H1 (cell line): ENCODE data around the gene TMUB2. TPM values are rescaled to one million over a fixed set of nuclear protein-coding genes. Genes with fewer than 3 reads are reported as not detected.

Source experiments
- CTCF ChIA-PET: fragments of 300-600 bp; sonication (Branson Sonifier 250); formaldehyde crosslinking; loops from one replicate; lab custom pipeline; 2021; ENCODE audit not compliant: partially characterized antibody; lab: Charles Lee
- POLR2A ChIA-PET: fragments of 300-600 bp; sonication (Branson Sonifier 250); formaldehyde crosslinking; loops from one replicate; lab custom pipeline; 2021; ENCODE audit warnings: inconsistent platforms; ENCODE audit not compliant: partially characterized antibody; lab: Charles Lee
- DNase-seq, 2 experiments: peaks; one replicate each; pipeline versions ENCODE4 v3.0.0 to v3.0.0-alpha.2; 2010 to 2022; ENCODE audit warnings: low spot score in 2 of 2, low read depth in 1 of 2, mixed read lengths in 1 of 2
- FAIRE-seq: peaks from 2 replicates; lab custom pipeline; 2011; peaks lifted over from hg19 to GRCh38; lab: Jason Lieb, UNC
- H2AFZ ChIP-seq: 2 replicates; pipeline ENCODE4 v1.8.1; 2012; ENCODE audit warnings: low read length, inconsistent platforms
- H2AK5ac ChIP-seq: 2 replicates; pipeline ENCODE4 v1.6.1; 2013; ENCODE audit warnings: low read depth, low read length
- H2BK120ac ChIP-seq: replicated peaks from 2 replicates; pipeline ENCODE3; 2013; ENCODE audit warnings: low read depth, low read length, inconsistent platforms
- H2BK12ac ChIP-seq: 2 replicates; pipeline ENCODE4 v1.6.1; 2013; ENCODE audit warnings: low read depth, low read length
- H2BK15ac ChIP-seq: 2 replicates; pipeline ENCODE4 v1.6.1; 2013; ENCODE audit warnings: low read length
- H2BK20ac ChIP-seq: 2 replicates; pipeline ENCODE4 v1.6.1; 2013; ENCODE audit warnings: low read length
- H2BK5ac ChIP-seq: 2 replicates; pipeline ENCODE4 v1.6.1; 2013; ENCODE audit warnings: low read depth, low read length
- H3K14ac ChIP-seq: 2 replicates; pipeline ENCODE4 v1.6.1; 2013; ENCODE audit warnings: inconsistent platforms; ENCODE audit not compliant: insufficient read length
- H3K18ac ChIP-seq: 2 replicates; pipeline ENCODE4 v1.6.1; 2013; ENCODE audit warnings: low read length; ENCODE audit errors: extremely low read depth
- H3K23ac ChIP-seq: 2 replicates; pipeline ENCODE4 v1.6.1; 2013; ENCODE audit warnings: inconsistent platforms; ENCODE audit not compliant: insufficient read length
- H3K23me2 ChIP-seq: 2 replicates; pipeline ENCODE4 v1.6.1; 2013; ENCODE audit warnings: low read depth, low read length
- H3K27ac ChIP-seq: 2 replicates; pipeline ENCODE4 v1.6.1; 2011; ENCODE audit warnings: low read depth, low read length, inconsistent platforms
- H3K27me3 ChIP-seq, 4 experiments: replicated peaks in 1 of 4; 1 replicate in 1 of 4; 2 replicates in 3 of 4; pipeline versions ENCODE4 v1.6.1 to v1.8.1; 2011 to 2013; ENCODE audit warnings: low read length in 3 of 4, mild to moderate bottlenecking in 3 of 4, inconsistent platforms in 2 of 4, mixed read lengths in 2 of 4, moderate library complexity in 1 of 4; ENCODE audit not compliant: control insufficient read depth in 3 of 4, insufficient read depth in 3 of 4; ENCODE audit errors: extremely low read depth in 1 of 4
- H3K36me3 ChIP-seq, 4 experiments: 2 replicates each; pipeline versions ENCODE4 v1.6.1 to v1.8.1; 2011 to 2013; ENCODE audit warnings: mild to moderate bottlenecking in 4 of 4, low read length in 3 of 4, moderate library complexity in 2 of 4, control low read depth in 1 of 4, inconsistent platforms in 1 of 4; ENCODE audit not compliant: insufficient read depth in 4 of 4, control insufficient read depth in 2 of 4
- H3K4ac ChIP-seq: replicated peaks from 2 replicates; pipeline ENCODE3; 2013; ENCODE audit warnings: low read length, low read depth, mixed read lengths, inconsistent platforms; ENCODE audit not compliant: insufficient read length
- H3K4me1 ChIP-seq, 4 experiments: replicated peaks in 1 of 4; 1 replicate in 1 of 4; 2 replicates in 3 of 4; pipeline versions ENCODE4 v1.6.1 to v1.8.1; 2011 to 2013; ENCODE audit warnings: low read length in 3 of 4, inconsistent platforms in 2 of 4, mixed read lengths in 1 of 4; ENCODE audit not compliant: insufficient read depth in 4 of 4, control insufficient read depth in 3 of 4
- H3K4me2 ChIP-seq, 2 experiments: 2 replicates each; pipeline versions ENCODE4 v1.6.1 to v1.8.1; 2011 to 2013; ENCODE audit warnings: low read depth in 2 of 2, low read length in 2 of 2, control low read depth in 1 of 2, inconsistent platforms in 1 of 2, mild to moderate bottlenecking in 1 of 2; ENCODE audit not compliant: insufficient read depth in 1 of 2
- H3K4me3 ChIP-seq, 4 experiments: fragments of 200-600, 300-600 bp in 1 of 4; sonication (generic), shearing (Covaris generic), sonication (Bioruptor Twin) in 1 of 4; 2 replicates each; pipeline versions ENCODE4 v1.5.1 to v1.8.1; 2011 to 2016; ENCODE audit warnings: low read length in 4 of 4, low read depth in 3 of 4, control low read depth in 2 of 4, inconsistent platforms in 2 of 4, mild to moderate bottlenecking in 2 of 4, mixed read lengths in 1 of 4, moderate library complexity in 1 of 4; ENCODE audit not compliant: insufficient read depth in 2 of 4; ENCODE audit errors: extremely low read depth in 1 of 4
- H3K56ac ChIP-seq: replicated peaks from 2 replicates; pipeline ENCODE3; 2013; ENCODE audit warnings: low read depth, mild to moderate bottlenecking, mixed read lengths, low read length, inconsistent platforms; ENCODE audit not compliant: insufficient read length
- H3K79me1 ChIP-seq: 2 replicates; pipeline ENCODE4 v1.6.1; 2013; ENCODE audit warnings: low read depth, low read length, control low read depth
- H3K79me2 ChIP-seq, 2 experiments: 2 replicates each; pipeline versions ENCODE4 v1.6.1 to v1.8.1; 2012 to 2013; ENCODE audit warnings: low read length in 2 of 2, mild to moderate bottlenecking in 2 of 2, inconsistent platforms in 1 of 2; ENCODE audit not compliant: insufficient read depth in 2 of 2, control insufficient read depth in 1 of 2
- H3K9ac ChIP-seq, 4 experiments: replicated peaks in 1 of 4; 1 replicate in 1 of 4; 2 replicates in 3 of 4; pipeline versions ENCODE4 v1.6.1 to v1.8.1; 2011 to 2013; ENCODE audit warnings: low read depth in 3 of 4, low read length in 3 of 4, control low read depth in 2 of 4, mild to moderate bottlenecking in 2 of 4, moderate library complexity in 2 of 4, inconsistent platforms in 1 of 4; ENCODE audit errors: extremely low read depth in 1 of 4
- H3K9me3 ChIP-seq, 2 experiments: 2 replicates each; pipeline versions ENCODE4 v1.6.1 to v1.8.1; 2012 to 2013; ENCODE audit warnings: mild to moderate bottlenecking in 2 of 2, moderate library complexity in 2 of 2, control low read depth in 1 of 2, inconsistent platforms in 1 of 2, low read depth in 1 of 2, low read length in 1 of 2, mixed read lengths in 1 of 2; ENCODE audit not compliant: insufficient read depth in 2 of 2
- H4K20me1 ChIP-seq, 2 experiments: replicated peaks in 1 of 2; 2 replicates each; pipeline versions ENCODE3 to v1.8.1; 2011 to 2013; ENCODE audit warnings: inconsistent platforms in 2 of 2, low read length in 2 of 2, mild to moderate bottlenecking in 1 of 2; ENCODE audit not compliant: insufficient read depth in 2 of 2, control insufficient read depth in 1 of 2
- H4K5ac ChIP-seq: 2 replicates; pipeline ENCODE4 v1.6.1; 2013; ENCODE audit warnings: low read length, low read depth, mixed read lengths, inconsistent platforms; ENCODE audit not compliant: insufficient read length
- H4K8ac ChIP-seq: 2 replicates; pipeline ENCODE4 v1.8.0; 2013; ENCODE audit warnings: mild to moderate bottlenecking, moderate library complexity, low read length, inconsistent platforms; ENCODE audit not compliant: insufficient read depth; ENCODE audit errors: extremely low read depth
- H4K91ac ChIP-seq: replicated peaks from 2 replicates; pipeline ENCODE3; 2013; ENCODE audit warnings: low read length, mixed read lengths, inconsistent platforms; ENCODE audit not compliant: insufficient read length
- CHD2 ChIP-seq: IDR thresholded peaks from 2 replicates; pipeline ENCODE4 v1.6.1; 2012; ENCODE audit warnings: low read length, improper control_type of control experiment
- FOSL1 ChIP-seq: IDR thresholded peaks from 2 replicates; pipeline ENCODE4 v1.6.1; 2011; ENCODE audit warnings: mild to moderate bottlenecking, low read depth, low read length, moderate library complexity; ENCODE audit not compliant: insufficient read depth
- GABPA ChIP-seq: IDR thresholded peaks from 2 replicates; pipeline ENCODE4 v1.6.1; 2011; ENCODE audit warnings: mild to moderate bottlenecking, low read length, moderate library complexity, borderline replicate concordance; ENCODE audit not compliant: insufficient read depth
- KDM4A ChIP-seq: IDR thresholded peaks from one replicate; pipeline ENCODE4 v1.7.1; 2012; ENCODE audit warnings: low read depth, mild to moderate bottlenecking, moderate library complexity, low read length, inconsistent platforms; ENCODE audit not compliant: severe bottlenecking
- PHF8 ChIP-seq: fragments of 200-600 bp; sonication (generic); conservative IDR thresholded peaks from 2 replicates; pipeline ENCODE4 v1.7.1; 2012; ENCODE audit warnings: low read depth, mild to moderate bottlenecking, inconsistent platforms, low read length, moderate library complexity
- POU5F1 ChIP-seq: IDR thresholded peaks from 2 replicates; pipeline ENCODE4 v1.6.1; 2011; ENCODE audit warnings: low read depth, mild to moderate bottlenecking, low read length, moderate library complexity
- RBBP5 ChIP-seq: IDR thresholded peaks from 2 replicates; pipeline ENCODE4 v1.7.1; 2012; ENCODE audit warnings: low read depth, mild to moderate bottlenecking, inconsistent platforms, low read length, moderate library complexity, borderline replicate concordance
- RFX5 ChIP-seq: IDR thresholded peaks from 2 replicates; pipeline ENCODE4 v1.6.1; 2011; ENCODE audit warnings: low read depth, low read length, improper control_type of control experiment, borderline replicate concordance
- SP4 ChIP-seq: IDR thresholded peaks from 2 replicates; pipeline ENCODE4 v1.6.1; 2012; ENCODE audit warnings: low read length, inconsistent platforms
- TBP ChIP-seq: IDR thresholded peaks from 2 replicates; pipeline ENCODE4 v1.6.1; 2011; ENCODE audit warnings: low read depth, low read length, improper control_type of control experiment
- TCF12 ChIP-seq: IDR thresholded peaks from 2 replicates; pipeline ENCODE4 v1.6.1; 2011; ENCODE audit warnings: low read depth, mild to moderate bottlenecking, low read length
- WGBS, 2 experiments: shearing (Covaris generic) in 1 of 2; methylation state at CpG; one replicate each; pipeline versions ENCODE4 v1.1.6 to v1.1.7; 2013 to 2015; ENCODE audit warnings: low lambda C conversion rate in 2 of 2, mixed read lengths in 2 of 2, inconsistent platforms in 1 of 2, low coverage in 1 of 2, missing lambda C conversion rate in 1 of 2; ENCODE audit not compliant: insufficient replicate concordance in 2 of 2, insufficient coverage in 1 of 2, insufficient read length in 1 of 2; ENCODE audit errors: extremely low coverage in 1 of 2, missing lambda C conversion rate in 1 of 2; 5-methylcytosine and 5-hydroxymethylcytosine counted together
- polyA plus RNA-seq, 7 experiments: library from polyadenylated mRNA; depleted of rRNA in 3 of 7; stranded (reverse) in 5 of 7; unstranded in 2 of 7; fragments of >200 nt in 5 of 7; fragments of 200-250 nt in 2 of 7; gene quantifications; 1 replicate in 5 of 7; 2 replicates in 1 of 7; 4 replicates in 1 of 7; pipeline versions ENCODE4 v1.2.1 to v1.2.3, GENCODE V29; 2011 to 2013; ENCODE audit warnings: missing spikeins in 2 of 7, mixed read lengths in 2 of 7
- total RNA-seq: library from RNA; stranded (reverse); fragmentation: NEBNext Ultra II Directional; extraction: Animal tissue kit (Norgen Biotek cat#: 25700); gene quantifications from 2 replicates; pipeline ENCODE4 v1.2.1, GENCODE V29; 2021

Gene TMUB2
- total and polyA plus RNA-seq, 2 of the 8 experiments (the other 6 are each of a cell fraction or from before 2014, with no cell fraction given) = 18.5 to 30.5 TPM

- peaks cover 10% of the 10 kb centered on the region for H3K23me2 ChIP-seq
- H3K18ac ChIP-seq = peak within 1 kb of the TSS; percentile 95
- H3K9ac ChIP-seq = peak within 1 kb of the TSS; percentile 74 to 80 (median 78)
- H3K27ac ChIP-seq = peak within 1 kb of the TSS; percentile 66
- peak within 1 kb of the TSS; percentile 46; the same call in 1 of the 2 replicates for H2BK12ac ChIP-seq
- peak within 1 kb of the TSS; percentile 77; the same call in 1 of the 2 replicates for H2BK15ac ChIP-seq
- H2AFZ ChIP-seq = no peak within 1 kb of the TSS
- peaks cover 0 to 24% of the 10 kb centered on the region in 2 experiments; a peak in 3 of 4 replicates for H3K79me2 ChIP-seq
- H3K4me1 ChIP-seq = peaks cover 3 to 23% (median 8%) of the 10 kb centered on the region in 4 experiments
- peak within 1 kb of the TSS; percentile 37 for H3K14ac ChIP-seq
- POLR2A ChIA-PET = interaction anchor here (0.9 to 8.5 kb wide), 11 partner anchors 10 to 162 kb away, joined by 3 to 78 read pairs (median 5); partner anchors contain the start of genes TMUB2 and UBTF
- FAIRE-seq (no peak), DNase-seq (peak; percentile 92 to 97)
- H3K27me3 ChIP-seq = no peaks in the 10 kb centered on the region
- H3K56ac ChIP-seq = peak within 1 kb of the TSS; percentile 94
- H4K5ac ChIP-seq = peak within 1 kb of the TSS; percentile 69
- CTCF ChIA-PET = interaction anchor here (1.0 to 2.7 kb wide), 4 partner anchors 10 to 31 kb away, joined by 5 to 13 read pairs (median 8); partner anchors contain the start of gene TMUB2
- no peak within 1 kb of the TSS for H2BK20ac ChIP-seq
- H2AK5ac ChIP-seq = no peak within 1 kb of the TSS
- H3K4me2 ChIP-seq = peak within 1 kb of the TSS; percentile 86 to 97
- peak within 1 kb of the TSS; percentile 72 for H4K91ac ChIP-seq
- peak within 1 kb of the TSS; percentile 94 for H4K8ac ChIP-seq
- H2BK5ac ChIP-seq = peak within 1 kb of the TSS; percentile 89; the same call in 1 of the 2 replicates
- H3K23ac ChIP-seq = no peak within 1 kb of the TSS
- H3K9me3 ChIP-seq = no peaks in the 10 kb centered on the region
- H4K20me1 ChIP-seq = peaks cover 0 to 6% of the 10 kb centered on the region in 2 experiments
- H2BK120ac ChIP-seq = no peak within 1 kb of the TSS
- 17% methylated on average over 1 of the region's 126 CpGs; no CpG with 5 or more reads in 1 of the 2 experiments for WGBS, 2 experiments
- peak within 1 kb of the TSS; percentile 71 for H3K4ac ChIP-seq
- peaks cover 10 to 20% (median 14%) of the 10 kb centered on the region in 4 experiments for H3K36me3 ChIP-seq
- H3K4me3 ChIP-seq = peak within 1 kb of the TSS; percentile 77 to 98 (median 82)
- no peaks in the 10 kb centered on the region; the same call in 1 of the 2 replicates for H3K79me1 ChIP-seq
- TF ChIP-seq RBBP5 = no peak
- TF ChIP-seq FOSL1 = no peak
- TF ChIP-seq SP4 = no peak
- peak; percentile 43; the same call in 1 of the 2 replicates for TF ChIP-seq TBP
- no peak for TF ChIP-seq POU5F1
- TF ChIP-seq CHD2 = no peak; the same call in 1 of the 2 replicates
- peak; percentile 37; the same call in 1 of the 2 replicates for TF ChIP-seq PHF8
- TF ChIP-seq RFX5 = no peak
- no peak for TF ChIP-seq GABPA
- no peak for TF ChIP-seq KDM4A
- no peak for TF ChIP-seq TCF12
These were observed 13.0 kb downstream of the TMUB2 start, which contains the start of gene ATXN7L3 for GRCh38 chr17:44199553-44200477. TSS of gene ATXN7L3 (minus strand) at chr17:44199884. CDS start at chr17:44198070, 1,814 bp downstream.
